OCI-LY7 (cell line): ENCODE measurements around the gene ALDH2.

ENCODE experiments used
- CTCF ChIP-seq: fragments of 200-600 bp; sonication (generic); conservative IDR thresholded peaks from 2 replicates; pipeline ENCODE4 v1.5.1; 2014; ENCODE audit warnings: mild to moderate bottlenecking, antibody characterized with exemption, low read length, moderate library complexity, mixed read lengths
- EZH2phosphoT487 ChIP-seq: fragments of 200-600 bp; sonication (generic); IDR thresholded peaks from 2 replicates; pipeline ENCODE4 v1.6.1; 2018; ENCODE audit warnings: low read depth, borderline replicate concordance, mild to moderate bottlenecking, mixed run types, antibody characterized with exemption, low read length, moderate library complexity, mixed read lengths

GRCh38 chr12:111728795-111729194, 37.9 kb upstream of the ALDH2 start:
- TF ChIP-seq CTCF (no peak), EZH2phosphoT487 (no peak)
